Calu3 (cell line): ENCODE data around the gene CCSER2. TPM values are rescaled to one million over a fixed set of nuclear protein-coding genes. Genes with fewer than 3 reads are reported as not detected.

ENCODE experiments used
- BruUV-seq: library from RNA; stranded (reverse); fragments of 400-500 nt; replicated peaks from 2 replicates; lab custom pipeline; 2021; lab: Mats Ljungman, UMichigan
- CTCF ChIA-PET: fragments of 300-600 bp; sonication (Branson Sonifier 250); formaldehyde crosslinking; loops from one replicate; lab custom pipeline; 2022; ENCODE audit warnings: antibody characterized with exemption; lab: Charles Lee
- DNase-seq: peaks from one replicate; pipeline ENCODE4 v3.0.0; 2022
- H3K27ac Mint-ChIP-seq: one replicate; pipeline ENCODE4 v1.8.0; 2022; ENCODE audit warnings: mixed read lengths; ENCODE audit not compliant: unreplicated experiment
- H3K27me3 Mint-ChIP-seq: one replicate; pipeline ENCODE4 v1.8.0; 2022; ENCODE audit warnings: mixed read lengths; ENCODE audit not compliant: unreplicated experiment
- H3K36me3 Mint-ChIP-seq: one replicate; pipeline ENCODE4 v1.8.0; 2022; ENCODE audit warnings: mild to moderate bottlenecking, moderate library complexity, mixed read lengths; ENCODE audit not compliant: insufficient read depth, unreplicated experiment
- H3K4me1 Mint-ChIP-seq: one replicate; pipeline ENCODE4 v1.8.0; 2022; ENCODE audit warnings: mild to moderate bottlenecking, low read depth, mixed read lengths; ENCODE audit not compliant: unreplicated experiment
- H3K4me3 Mint-ChIP-seq: one replicate; pipeline ENCODE4 v1.8.0; 2022; ENCODE audit warnings: mild to moderate bottlenecking, low read depth, moderate library complexity, mixed read lengths; ENCODE audit not compliant: unreplicated experiment
- H3K9me3 Mint-ChIP-seq: one replicate; pipeline ENCODE4 v1.8.0; 2022; ENCODE audit warnings: low read depth, mixed read lengths; ENCODE audit not compliant: unreplicated experiment
- CTCF ChIP-seq: fragments of 200-600 bp; IDR thresholded peaks from one replicate; pipeline ENCODE4 v1.8.0; 2022; ENCODE audit warnings: antibody characterized with exemption; ENCODE audit not compliant: unreplicated experiment
- intact Hi-C: fragments of 100-400 bp; cut with micrococcal nuclease; formaldehyde crosslinking; loops from one replicate; pipeline ENCODE4 v1.10.0; 2022; ENCODE audit not compliant: unreplicated experiment
- total RNA-seq: library from RNA; stranded (reverse); gene quantifications from 2 replicates; pipeline ENCODE4 v1.2.3, GENCODE V29; 2022

The CCSER2 gene
- total RNA-seq, 1 experiment from 2014 or later, result 27.8 TPM

GRCh38 chr10:84499846-84500245, 171.5 kb downstream of the CCSER2 start:
- no peak overlapping the region for H3K4me3 Mint-ChIP-seq
- no peaks in the 10 kb centered on the region for H3K36me3 Mint-ChIP-seq
- no peak for DNase-seq
- H3K4me1 Mint-ChIP-seq, result peaks cover 8% of the 10 kb centered on the region
- H3K27ac Mint-ChIP-seq, result no peak overlapping the region
- intact Hi-C loops, result no loop called here
- no peaks in the 10 kb centered on the region for H3K9me3 Mint-ChIP-seq
- no peaks in the 10 kb centered on the region for H3K27me3 Mint-ChIP-seq
- no TSS peak for BruUV-seq
- CTCF ChIA-PET, result no interaction called here
- TF ChIP-seq CTCF, result no peak

- no peak for TF ChIP-seq CTCF
- no peak for DNase-seq
- no peaks in the 10 kb centered on the region for H3K27me3 Mint-ChIP-seq
- peaks cover 27% of the 10 kb centered on the region for H3K4me1 Mint-ChIP-seq
- H3K36me3 Mint-ChIP-seq, result no peaks in the 10 kb centered on the region
- BruUV-seq, result no TSS peak
- no peak overlapping the region for H3K27ac Mint-ChIP-seq
- intact Hi-C loops, result no loop called here
- CTCF ChIA-PET, result interaction anchor here (1.2 to 2.0 kb wide), 2 partner anchors 16 to 27 kb away, joined by 5 to 6 read pairs; no protein-coding TSS in a partner anchor
- H3K4me3 Mint-ChIP-seq, result no peak overlapping the region
- H3K9me3 Mint-ChIP-seq, result no peaks in the 10 kb centered on the region
Observed at GRCh38 chr10:84510121-84510520, 181.7 kb downstream of the CCSER2 start.

GRCh38 chr10:84511106-84511505, 182.7 kb downstream of the CCSER2 start:
- Mint-ChIP-seq H3K27ac (no peak overlapping the region), H3K9me3 (no peaks in the 10 kb centered on the region), H3K36me3 (no peaks in the 10 kb centered on the region), H3K27me3 (no peaks in the 10 kb centered on the region), H3K4me3 (no peak overlapping the region), H3K4me1 (peaks cover 27% of the 10 kb centered on the region)
- no peak for DNase-seq
- BruUV-seq, result no TSS peak
- no peak for TF ChIP-seq CTCF
- intact Hi-C loops, result no loop called here
- CTCF ChIA-PET, result interaction anchor here (1.2 to 2.0 kb wide), 2 partner anchors 17 to 26 kb away, joined by 5 to 6 read pairs; no protein-coding TSS in a partner anchor

GRCh38 chr10:84511709-84512285, 183.4 kb downstream of the CCSER2 start:
- CTCF ChIA-PET, result interaction anchor here (2.0 kb wide), 1 partner anchor 26 kb away, joined by 6 read pairs; no protein-coding TSS in a partner anchor
- no peak for TF ChIP-seq CTCF
- DNase-seq, result no peak
- no peak overlapping the region for H3K27ac Mint-ChIP-seq
- peaks cover 27% of the 10 kb centered on the region for H3K4me1 Mint-ChIP-seq
- no peak overlapping the region for H3K4me3 Mint-ChIP-seq
- no peaks in the 10 kb centered on the region for H3K9me3 Mint-ChIP-seq
- H3K27me3 Mint-ChIP-seq, result no peaks in the 10 kb centered on the region
- no TSS peak for BruUV-seq
- H3K36me3 Mint-ChIP-seq, result no peaks in the 10 kb centered on the region
- intact Hi-C loops, result no loop called here
